OCI-LY1 (cell line): ENCODE results near the gene TMEM143.

Source experiments
- H2AFZ ChIP-seq: fragments of 200-600 bp; sonication (generic), shearing (Covaris generic); 2 replicates; pipeline ENCODE4 v1.6.0; 2014; ENCODE audit warnings: antibody characterized with exemption, mild to moderate bottlenecking, low read length
- H3F3A ChIP-seq: fragments of 200-600 bp; sonication (generic), shearing (Covaris generic); 2 replicates; pipeline ENCODE4 v1.6.0; 2014; ENCODE audit warnings: mild to moderate bottlenecking, antibody characterized with exemption, low read length, moderate library complexity; ENCODE audit not compliant: insufficient read depth
- H3K27ac ChIP-seq: fragments of 200-600 bp; sonication (generic); 2 replicates; pipeline ENCODE4 v1.5.1; 2014; ENCODE audit warnings: low read length, mixed run types, mild to moderate bottlenecking, low read depth; ENCODE audit not compliant: poor library complexity, severe bottlenecking
- H3K27me3 ChIP-seq: fragments of 200-600 bp; sonication (generic); 2 replicates; pipeline ENCODE4 v1.6.0; 2014; ENCODE audit warnings: antibody characterized with exemption, mild to moderate bottlenecking, low read length, moderate library complexity; ENCODE audit not compliant: insufficient read depth
- H3K36me3 ChIP-seq: fragments of 200-600 bp; sonication (generic); 2 replicates; pipeline ENCODE4 v1.6.1; 2014; ENCODE audit warnings: mild to moderate bottlenecking, antibody characterized with exemption, low read length, moderate library complexity, mixed read lengths; ENCODE audit not compliant: insufficient read depth
- H3K4me1 ChIP-seq: fragments of 200-600 bp; sonication (generic); 2 replicates; pipeline ENCODE4 v1.5.1; 2014; ENCODE audit warnings: mild to moderate bottlenecking, low read length, moderate library complexity; ENCODE audit not compliant: insufficient read depth, severe bottlenecking
- H3K4me2 ChIP-seq: fragments of 200-600 bp; sonication (generic), shearing (Covaris generic); 2 replicates; pipeline ENCODE4 v1.6.1; 2014; ENCODE audit warnings: low read length
- H3K4me3 ChIP-seq: fragments of 200-600 bp; sonication (generic); 2 replicates; pipeline ENCODE4 v1.5.1; 2014; ENCODE audit warnings: low read length, low read depth, mild to moderate bottlenecking, mixed read lengths; ENCODE audit not compliant: poor library complexity, severe bottlenecking
- H3K79me2 ChIP-seq: fragments of 200-600 bp; shearing (Covaris generic); 2 replicates; pipeline ENCODE4 v1.6.1; 2016; ENCODE audit warnings: mixed run types, low read length, mixed read lengths; ENCODE audit not compliant: insufficient read depth
- H3K9ac ChIP-seq: fragments of 200-600 bp; sonication (generic), shearing (Covaris generic); 2 replicates; pipeline ENCODE4 v1.6.1; 2014; ENCODE audit warnings: mild to moderate bottlenecking, low read length, mixed read lengths
- H3K9me2 ChIP-seq: fragments of 200-600 bp; sonication (generic), shearing (Covaris generic); 2 replicates; pipeline ENCODE4 v1.6.1; 2014; ENCODE audit warnings: low read depth, mild to moderate bottlenecking, low read length, mixed read lengths
- H3K9me3 ChIP-seq: fragments of 200-600 bp; shearing (Covaris generic); 2 replicates; pipeline ENCODE4 v1.6.1; 2014; ENCODE audit warnings: low read length, mixed read lengths
- H4K20me1 ChIP-seq: fragments of 200-600 bp; sonication (generic), shearing (Covaris generic); 2 replicates; pipeline ENCODE4 v1.6.0; 2016; ENCODE audit warnings: mild to moderate bottlenecking, low read length; ENCODE audit not compliant: insufficient read depth
- EZH2 ChIP-seq: fragments of 200-600 bp; sonication (generic), shearing (Covaris generic); IDR thresholded peaks from 2 replicates; pipeline ENCODE4 v1.8.0; 2017; ENCODE audit warnings: borderline replicate concordance, mixed run types, mild to moderate bottlenecking, antibody characterized with exemption, low read length, moderate library complexity, mixed read lengths
- TF ChIP-seq, protein P1 (sequence below): fragments of 200-600 bp; sonication (generic), shearing (Covaris generic); IDR thresholded peaks from 2 replicates; pipeline ENCODE4 v1.5.1; 2017; ENCODE audit warnings: mild to moderate bottlenecking, antibody characterized with exemption, low read length, moderate library complexity, mixed read lengths

TMEM143 gene

DNA sequence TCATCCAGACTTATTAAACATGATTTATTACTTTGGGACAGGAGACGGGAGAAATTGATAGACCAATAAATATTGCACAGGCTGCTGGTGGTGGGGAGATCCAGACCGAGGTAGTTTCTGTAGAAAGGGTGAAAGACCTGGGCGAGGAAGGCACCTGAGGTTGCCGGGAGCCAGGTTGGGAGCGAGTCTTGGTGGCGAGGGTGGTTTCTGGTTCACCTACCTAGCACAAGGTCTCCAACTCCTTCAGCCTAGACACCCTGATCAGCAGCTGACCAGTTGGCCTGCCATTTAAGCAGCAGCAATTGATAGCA lies 31.4 kb downstream of the TMEM143 start:
- Histone ChIP-seq H3K4me2 (peak overlapping the region; percentile 77), H3F3A (no peaks in the 10 kb centered on the region), H3K9me3 (no peaks in the 10 kb centered on the region), H3K4me1 (peaks cover 47% of the 10 kb centered on the region), H3K27me3 (no peaks in the 10 kb centered on the region), H3K27ac (peak overlapping the region; percentile 94), H3K9ac (peak overlapping the region; percentile 63), H3K36me3 (no peaks in the 10 kb centered on the region), H3K9me2 (no peaks in the 10 kb centered on the region), H2AFZ (no peak overlapping the region), H3K79me2 (no peaks in the 10 kb centered on the region), H3K4me3 (peak overlapping the region; percentile 65), H4K20me1 (no peaks in the 10 kb centered on the region)
- TF ChIP-seq, protein P1, sequence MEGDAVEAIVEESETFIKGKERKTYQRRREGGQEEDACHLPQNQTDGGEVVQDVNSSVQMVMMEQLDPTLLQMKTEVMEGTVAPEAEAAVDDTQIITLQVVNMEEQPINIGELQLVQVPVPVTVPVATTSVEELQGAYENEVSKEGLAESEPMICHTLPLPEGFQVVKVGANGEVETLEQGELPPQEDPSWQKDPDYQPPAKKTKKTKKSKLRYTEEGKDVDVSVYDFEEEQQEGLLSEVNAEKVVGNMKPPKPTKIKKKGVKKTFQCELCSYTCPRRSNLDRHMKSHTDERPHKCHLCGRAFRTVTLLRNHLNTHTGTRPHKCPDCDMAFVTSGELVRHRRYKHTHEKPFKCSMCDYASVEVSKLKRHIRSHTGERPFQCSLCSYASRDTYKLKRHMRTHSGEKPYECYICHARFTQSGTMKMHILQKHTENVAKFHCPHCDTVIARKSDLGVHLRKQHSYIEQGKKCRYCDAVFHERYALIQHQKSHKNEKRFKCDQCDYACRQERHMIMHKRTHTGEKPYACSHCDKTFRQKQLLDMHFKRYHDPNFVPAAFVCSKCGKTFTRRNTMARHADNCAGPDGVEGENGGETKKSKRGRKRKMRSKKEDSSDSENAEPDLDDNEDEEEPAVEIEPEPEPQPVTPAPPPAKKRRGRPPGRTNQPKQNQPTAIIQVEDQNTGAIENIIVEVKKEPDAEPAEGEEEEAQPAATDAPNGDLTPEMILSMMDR: no peak
- TF ChIP-seq EZH2: no peak

DNA sequence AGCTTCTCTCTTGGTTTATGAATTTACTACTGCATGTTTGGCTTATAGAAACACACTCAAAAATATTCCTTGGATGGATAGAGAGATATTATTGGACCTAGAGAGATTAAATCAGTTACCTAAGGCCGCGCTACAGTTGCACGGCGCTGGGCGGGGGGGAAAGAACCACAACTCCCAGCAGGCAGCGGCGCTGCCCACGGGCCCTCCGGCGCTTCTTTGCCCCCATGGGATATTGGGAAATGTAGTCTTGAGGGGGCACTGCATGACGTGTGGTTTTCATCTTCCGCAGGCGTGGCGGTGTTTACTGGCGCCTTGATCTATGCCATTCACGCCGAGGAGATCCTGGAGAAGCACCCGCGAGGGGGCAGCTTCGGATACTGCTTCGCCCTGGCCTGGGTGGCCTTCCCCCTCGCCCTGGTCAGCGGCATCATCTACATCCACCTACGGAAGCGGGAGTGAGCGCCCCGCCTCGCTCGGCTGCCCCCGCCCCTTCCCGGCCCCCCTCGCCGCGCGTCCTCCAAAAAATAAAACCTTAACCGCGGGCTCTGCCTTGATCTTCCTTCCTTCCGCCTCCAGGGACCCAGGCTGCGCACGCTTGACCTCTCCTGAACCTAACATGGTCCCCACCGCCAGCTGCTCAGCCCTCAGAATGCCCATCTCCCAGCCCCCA lies 33.6 kb downstream of the TMEM143 start:
- Histone ChIP-seq H4K20me1 (no peaks in the 10 kb centered on the region), H2AFZ (no peak overlapping the region), H3K4me2 (peak overlapping the region; percentile 83), H3K9me2 (no peaks in the 10 kb centered on the region), H3F3A (no peaks in the 10 kb centered on the region), H3K4me1 (peaks cover 58% of the 10 kb centered on the region), H3K27me3 (no peaks in the 10 kb centered on the region), H3K9ac (peak overlapping the region; percentile 81), H3K4me3 (peak overlapping the region; percentile 61), H3K27ac (peak overlapping the region; percentile 94), H3K9me3 (no peaks in the 10 kb centered on the region), H3K79me2 (no peaks in the 10 kb centered on the region), H3K36me3 (no peaks in the 10 kb centered on the region)
- TF ChIP-seq, protein P1: no peak
- TF ChIP-seq EZH2: no peak

GRCh38 chr19:48329167-48329891 lies 34.4 kb downstream of the TMEM143 start:
- Histone ChIP-seq H4K20me1 (no peaks in the 10 kb centered on the region), H3F3A (no peaks in the 10 kb centered on the region), H2AFZ (no peak overlapping the region), H3K27ac (peak overlapping the region; percentile 94), H3K4me2 (peak overlapping the region; percentile 83), H3K9me3 (no peaks in the 10 kb centered on the region), H3K27me3 (no peaks in the 10 kb centered on the region), H3K9ac (peak overlapping the region; percentile 13; the same call in 1 of the 2 replicates), H3K4me1 (peaks cover 56% of the 10 kb centered on the region), H3K36me3 (no peaks in the 10 kb centered on the region), H3K79me2 (no peaks in the 10 kb centered on the region), H3K4me3 (peak overlapping the region; percentile 61), H3K9me2 (no peaks in the 10 kb centered on the region)
- TF ChIP-seq, protein P1: no peak
- TF ChIP-seq EZH2: no peak
